Esophagus muscularis mucosa (tissue), 4 donors: Measurements from ENCODE around the gene PPP1R14C. TPM values are rescaled to one million over a fixed set of nuclear protein-coding genes. Genes with fewer than 3 reads are reported as not detected.

Experiments
- DNase-seq: peaks from one replicate; pipeline ENCODE4 v3.0.0-alpha.2; 2017; ENCODE audit errors: extremely low spot score
- H3K27ac ChIP-seq, 4 donors: fragments of 200-600 bp; sonication (generic); replicated peaks in 1 of 4; 1 replicate in 3 of 4; 2 replicates in 1 of 4; pipeline ENCODE4 v1.5.1; 2016 to 2019; ENCODE audit warnings: mild to moderate bottlenecking in 1 of 4
- H3K27me3 ChIP-seq, 4 donors: fragments of 200-600 bp; sonication (generic); one replicate each; pipeline versions ENCODE4 v1.5.1 to v1.6.0; 2016 to 2019
- H3K36me3 ChIP-seq, 4 donors: fragments of 200-600 bp; sonication (generic); one replicate each; pipeline ENCODE4 v1.5.1; 2016 to 2019
- H3K4me1 ChIP-seq, 4 donors: fragments of 200-600 bp; sonication (generic); one replicate each; pipeline ENCODE4 v1.5.1; 2016 to 2019
- H3K4me3 ChIP-seq, 4 donors: fragments of 200-600 bp; sonication (generic); 1 replicate in 2 of 4; 2 replicates in 2 of 4; pipeline ENCODE4 v1.5.1; 2016 to 2019; ENCODE audit warnings: mild to moderate bottlenecking in 4 of 4, moderate library complexity in 1 of 4
- H3K9me3 ChIP-seq, 4 donors: fragments of 200-600 bp; sonication (generic); 1 replicate in 3 of 4; 2 replicates in 1 of 4; pipeline ENCODE4 v1.5.1; 2016 to 2019
- EP300 ChIP-seq: sonication (generic); formaldehyde crosslinking; IDR thresholded peaks from one replicate; pipeline ENCODE4 v1.6.1; 2017; ENCODE audit warnings: antibody characterized with exemption
- POLR2A ChIP-seq: fragments of 450-650 bp; IDR thresholded peaks from one replicate; pipeline ENCODE4 v1.6.1; 2017; ENCODE audit warnings: antibody characterized with exemption, moderate library complexity, mild to moderate bottlenecking, low read depth
- POLR2AphosphoS5 ChIP-seq, 2 donors: sonication (generic); formaldehyde crosslinking; IDR thresholded peaks; one replicate each; pipeline ENCODE4 v1.6.1; 2017; ENCODE audit warnings: antibody characterized with exemption in 2 of 2
- WGBS: methylation state at CpG from one replicate; pipeline ENCODE4 v1.1.5; 2018; 5-methylcytosine and 5-hydroxymethylcytosine counted together
- intact Hi-C: fragments of 100-400 bp; cut with DNase I; formaldehyde crosslinking; loops from one replicate; pipeline ENCODE4 v1.15.1; 2023
- total RNA-seq, 4 donors: library from RNA; depleted of rRNA; stranded (reverse); fragments of >200 nt; gene quantifications; one replicate each; pipeline versions ENCODE4 v1.1.0 to v1.2.1, GENCODE V29; 2016
- TF ChIP-seq, protein P1 (sequence below), 3 experiments: fragments of 200-600 bp in 2 of 3; fragments of 450-650 bp in 1 of 3; sonication (generic) in 2 of 3; IDR thresholded peaks; one replicate each; pipeline ENCODE4 v1.5.1; 2017 to 2019; ENCODE audit warnings: antibody characterized with exemption in 3 of 3, mild to moderate bottlenecking in 2 of 3, moderate library complexity in 1 of 3

The PPP1R14C gene
- total RNA-seq, 4 donors from 2014 or later, result 0.26 to 0.40 TPM; not detected in 2

DNA sequence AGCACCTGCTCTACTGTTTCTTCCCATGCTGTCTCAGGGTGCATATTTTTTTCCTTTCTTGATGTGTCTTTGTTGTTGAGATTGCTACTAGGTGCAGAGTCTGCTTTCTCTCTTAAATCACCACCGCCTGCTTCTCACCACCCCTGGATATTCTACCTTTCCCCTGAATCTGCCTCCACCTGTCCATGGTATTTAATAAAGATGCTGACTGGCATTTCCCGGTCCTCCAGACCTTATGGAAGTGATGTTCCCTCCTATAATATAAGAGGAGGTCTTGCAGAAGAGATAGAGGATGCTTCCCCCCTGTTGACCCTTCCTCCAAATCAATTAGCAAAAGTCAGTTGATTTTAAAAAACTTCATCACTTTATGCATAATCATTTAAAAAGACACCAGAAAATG, 118.1 kb downstream of the PPP1R14C start:
- 93% methylated on average over 2 of the region's 2 CpGs for WGBS
- Histone ChIP-seq H3K36me3 (no peaks in the 10 kb centered on the region), H3K27ac (no peak overlapping the region), H3K4me3 (no peak overlapping the region), H3K27me3 (peaks cover 0 to 13% (median 0%) of the 10 kb centered on the region in 4 donors), H3K9me3 (no peaks in the 10 kb centered on the region), H3K4me1 (no peaks in the 10 kb centered on the region)
- no peak for DNase-seq
- TF ChIP-seq POLR2A (no peak), EP300 (no peak), POLR2AphosphoS5 (IDR thresholded peaks at IDR 0.05) (no peak)
- TF ChIP-seq, protein P1, sequence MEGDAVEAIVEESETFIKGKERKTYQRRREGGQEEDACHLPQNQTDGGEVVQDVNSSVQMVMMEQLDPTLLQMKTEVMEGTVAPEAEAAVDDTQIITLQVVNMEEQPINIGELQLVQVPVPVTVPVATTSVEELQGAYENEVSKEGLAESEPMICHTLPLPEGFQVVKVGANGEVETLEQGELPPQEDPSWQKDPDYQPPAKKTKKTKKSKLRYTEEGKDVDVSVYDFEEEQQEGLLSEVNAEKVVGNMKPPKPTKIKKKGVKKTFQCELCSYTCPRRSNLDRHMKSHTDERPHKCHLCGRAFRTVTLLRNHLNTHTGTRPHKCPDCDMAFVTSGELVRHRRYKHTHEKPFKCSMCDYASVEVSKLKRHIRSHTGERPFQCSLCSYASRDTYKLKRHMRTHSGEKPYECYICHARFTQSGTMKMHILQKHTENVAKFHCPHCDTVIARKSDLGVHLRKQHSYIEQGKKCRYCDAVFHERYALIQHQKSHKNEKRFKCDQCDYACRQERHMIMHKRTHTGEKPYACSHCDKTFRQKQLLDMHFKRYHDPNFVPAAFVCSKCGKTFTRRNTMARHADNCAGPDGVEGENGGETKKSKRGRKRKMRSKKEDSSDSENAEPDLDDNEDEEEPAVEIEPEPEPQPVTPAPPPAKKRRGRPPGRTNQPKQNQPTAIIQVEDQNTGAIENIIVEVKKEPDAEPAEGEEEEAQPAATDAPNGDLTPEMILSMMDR (IDR thresholded peaks at IDR 0.05), result no peak
- intact Hi-C loops, result no loop called here

DNA sequence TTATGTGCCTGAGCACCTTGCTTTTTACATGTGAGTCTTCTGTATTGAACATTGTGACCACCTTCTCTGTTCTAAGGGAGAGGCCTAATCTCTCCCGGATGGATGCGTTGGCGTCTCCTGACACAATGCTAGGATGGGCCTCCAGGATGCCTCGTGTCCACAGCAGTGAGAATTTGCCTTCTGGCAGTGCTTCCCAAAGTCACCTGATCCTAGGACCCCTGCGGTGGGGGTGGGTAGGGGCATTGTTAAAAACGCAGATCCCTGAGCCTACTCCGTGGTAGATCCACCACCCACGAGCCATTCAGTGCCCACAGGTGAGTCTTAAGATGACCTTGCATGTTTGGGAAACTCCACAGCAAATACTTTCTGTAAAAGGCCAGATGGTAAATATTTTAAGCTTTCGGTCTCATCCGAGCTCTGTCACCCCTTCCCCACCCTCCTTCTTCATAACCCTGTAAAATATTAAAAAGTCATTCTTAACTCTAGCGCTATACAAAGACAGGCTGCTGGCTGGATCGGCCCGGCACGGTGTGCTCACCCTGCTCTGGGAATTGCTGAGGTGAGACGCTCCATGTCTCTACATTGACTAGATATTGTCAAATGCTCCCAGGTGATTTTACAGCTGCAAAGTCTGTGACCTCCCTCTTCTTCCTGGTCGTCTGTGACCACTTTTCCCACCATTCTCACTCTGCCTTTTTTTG, 119.3 kb downstream of the PPP1R14C start:
- 86% methylated on average over 16 of the region's 16 CpGs for WGBS
- no peak overlapping the region for H3K4me3 ChIP-seq
- H3K9me3 ChIP-seq, result no peaks in the 10 kb centered on the region
- no peak overlapping the region for H3K27ac ChIP-seq
- no peaks in the 10 kb centered on the region for H3K4me1 ChIP-seq
- H3K27me3 ChIP-seq, result peaks cover 0 to 11% (median 0%) of the 10 kb centered on the region in 4 donors
- no peak for DNase-seq
- intact Hi-C loops, result no loop called here
- TF ChIP-seq POLR2A, result no peak
- TF ChIP-seq POLR2AphosphoS5 (IDR thresholded peaks at IDR 0.05), result no peak
- TF ChIP-seq, protein P1 (IDR thresholded peaks at IDR 0.05), result no peak
- TF ChIP-seq EP300, result no peak
- no peaks in the 10 kb centered on the region for H3K36me3 ChIP-seq

DNA sequence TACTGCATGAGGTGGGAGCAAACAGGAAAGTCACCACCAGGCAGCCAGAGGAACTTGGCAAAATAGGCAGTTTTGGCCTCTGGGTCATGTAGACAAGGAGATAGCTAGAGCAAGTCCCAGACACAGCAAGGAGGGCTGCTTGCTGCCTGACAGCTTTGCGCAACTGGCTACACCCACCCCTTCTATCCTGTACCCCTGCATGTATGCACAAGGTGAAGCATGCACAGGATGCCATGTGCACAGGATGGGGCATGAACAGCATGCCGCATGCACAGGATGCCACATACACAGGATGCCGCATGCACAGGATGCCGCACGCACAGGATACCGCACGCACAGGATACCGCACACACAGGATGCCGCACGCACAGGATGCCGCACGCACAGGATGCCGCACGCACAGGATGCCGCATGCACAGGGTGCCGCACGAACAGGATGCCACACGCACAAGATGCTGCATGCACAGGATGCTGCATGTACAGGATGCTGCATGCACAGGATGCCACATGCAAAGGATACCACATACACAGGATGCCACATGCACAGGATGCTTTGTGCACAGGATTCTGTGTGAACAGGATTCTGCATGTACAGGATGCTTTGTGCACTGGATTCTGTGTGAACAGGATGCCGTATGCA, 121.0 kb downstream of the PPP1R14C start:
- TF ChIP-seq POLR2AphosphoS5 (IDR thresholded peaks at IDR 0.05) (no peak), POLR2A (no peak), EP300 (no peak)
- TF ChIP-seq, protein P1 (IDR thresholded peaks at IDR 0.05), result no peak
- Histone ChIP-seq H3K4me1 (no peaks in the 10 kb centered on the region), H3K4me3 (no peak overlapping the region), H3K36me3 (no peaks in the 10 kb centered on the region), H3K27ac (no peak overlapping the region), H3K9me3 (no peaks in the 10 kb centered on the region), H3K27me3 (peaks cover 0 to 10% (median 0%) of the 10 kb centered on the region in 4 donors)
- 94% methylated on average over 15 of the region's 19 CpGs for WGBS
- intact Hi-C loops, result no loop called here
- DNase-seq, result no peak

DNA sequence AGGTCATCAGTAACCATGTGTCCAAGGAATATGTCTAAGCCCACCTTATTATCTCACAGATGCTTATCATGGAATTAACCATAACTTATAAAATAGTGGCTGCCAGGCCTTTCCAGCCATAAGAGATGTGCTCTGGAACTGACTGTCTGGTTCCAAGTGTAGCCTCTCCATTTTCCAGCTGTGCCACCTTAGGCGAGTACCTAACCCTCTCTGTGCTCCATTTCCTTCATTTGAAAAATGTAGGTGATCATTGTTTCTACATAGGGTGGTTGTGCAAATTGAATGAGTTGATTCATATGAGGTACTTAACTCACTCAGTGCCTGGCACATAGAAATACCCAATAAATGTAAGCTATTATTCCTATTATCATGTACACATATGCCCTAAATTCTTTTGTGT, 123.5 kb downstream of the PPP1R14C start:
- H3K36me3 ChIP-seq, result no peaks in the 10 kb centered on the region
- H3K4me1 ChIP-seq, result no peaks in the 10 kb centered on the region
- TF ChIP-seq POLR2A (no peak), EP300 (no peak), POLR2AphosphoS5 (IDR thresholded peaks at IDR 0.05) (no peak)
- TF ChIP-seq, protein P1 (IDR thresholded peaks at IDR 0.05), result no peak
- no peak overlapping the region for H3K4me3 ChIP-seq
- WGBS, result 100% methylated on average over 1 of the region's 1 CpG
- peaks cover 0 to 7% (median 0%) of the 10 kb centered on the region in 4 donors for H3K27me3 ChIP-seq
- intact Hi-C loops, result no loop called here
- no peak overlapping the region for H3K27ac ChIP-seq
- H3K9me3 ChIP-seq, result peaks cover 0 to 4% (median 0%) of the 10 kb centered on the region in 4 donors
- no peak for DNase-seq
